ENCODE measurements around the gene STK38L. TPM values are rescaled to one million over a fixed set of nuclear protein-coding genes. Genes with fewer than 3 reads are reported as not detected.

The STK38L gene
- total RNA-seq, 4 donors from 2014 or later: 64.6 to 102 (median 82.4) TPM

GRCh38 chr12:27246774-27247173, 2.7 kb downstream of the STK38L start:
- Histone ChIP-seq H3K4me3 (peak overlapping the region; percentile 78 to 91 (median 80)), H3K9me3 (no peaks in the 10 kb centered on the region), H3K36me3 (no peaks in the 10 kb centered on the region), H3K4me1 (peaks cover 31 to 68% (median 62%) of the 10 kb centered on the region in 4 donors), H3K27me3 (no peaks in the 10 kb centered on the region), H3K27ac (replicated peaks in 1 of 4) (peak overlapping the region; percentile 88 to 94 (median 94))
- intact Hi-C loops (cut with DNase I): loop anchor here (5.0 to 10.0 kb wide), 2 partner anchors 102 to 229 kb away; no protein-coding TSS in a partner anchor
- TF ChIP-seq CTCF (IDR thresholded peaks at IDR 0.05) (no peak), POLR2AphosphoS5 (IDR thresholded peaks at IDR 0.05) (peak; percentile 13 to 68), POLR2A (IDR thresholded peaks at IDR 0.05; ENCODE audit: low read depth) (no peak), EP300 (IDR thresholded peaks at IDR 0.05) (no peak)
- DNase-seq (ENCODE audit: extremely low spot score): no peak
- WGBS: 37% methylated on average over 5 of the region's 5 CpGs

GRCh38 chr12:27252934-27253333, 8.8 kb downstream of the STK38L start:
- Histone ChIP-seq H3K36me3 (no peaks in the 10 kb centered on the region), H3K4me3 (no peak overlapping the region), H3K27me3 (no peaks in the 10 kb centered on the region), H3K4me1 (peaks cover 61 to 100% (median 90%) of the 10 kb centered on the region in 4 donors), H3K9me3 (no peaks in the 10 kb centered on the region), H3K27ac (replicated peaks in 1 of 4) (peak overlapping the region; percentile 54 to 94 (median 60))
- WGBS: 73% methylated on average over 2 of the region's 2 CpGs
- DNase-seq (ENCODE audit: extremely low spot score): no peak
- TF ChIP-seq POLR2AphosphoS5 (IDR thresholded peaks at IDR 0.05): no peak
- TF ChIP-seq CTCF (IDR thresholded peaks at IDR 0.05): no peak
- no peak for TF ChIP-seq POLR2A (IDR thresholded peaks at IDR 0.05; ENCODE audit: low read depth)
- no peak for TF ChIP-seq EP300 (IDR thresholded peaks at IDR 0.05)
- intact Hi-C loops (cut with DNase I): no loop called here

- DNase-seq (ENCODE audit: extremely low spot score): no peak
- Histone ChIP-seq H3K36me3 (no peaks in the 10 kb centered on the region), H3K4me1 (peaks cover 62 to 100% (median 90%) of the 10 kb centered on the region in 4 donors), H3K9me3 (no peaks in the 10 kb centered on the region), H3K4me3 (no peak overlapping the region), H3K27ac (replicated peaks in 1 of 4) (peak overlapping the region; percentile 43 to 94 (median 58)), H3K27me3 (no peaks in the 10 kb centered on the region)
- 84% methylated on average over 2 of the region's 2 CpGs for WGBS
- intact Hi-C loops (cut with DNase I): no loop called here
- TF ChIP-seq EP300 (IDR thresholded peaks at IDR 0.05): no peak
- no peak for TF ChIP-seq CTCF (IDR thresholded peaks at IDR 0.05)
- no peak for TF ChIP-seq POLR2AphosphoS5 (IDR thresholded peaks at IDR 0.05)
- no peak for TF ChIP-seq POLR2A (IDR thresholded peaks at IDR 0.05; ENCODE audit: low read depth)
Measured at GRCh38 chr12:27253347-27253746, 9.3 kb downstream of the STK38L start.

GRCh38 chr12:27255806-27256205, 11.7 kb downstream of the STK38L start:
- 88% methylated on average over 3 of the region's 3 CpGs for WGBS
- H3K9me3 ChIP-seq: no peaks in the 10 kb centered on the region
- intact Hi-C loops (cut with DNase I): no loop called here
- peak overlapping the region; percentile 28 to 79 (median 35) for H3K27ac ChIP-seq (replicated peaks in 1 of 4)
- no peak for TF ChIP-seq POLR2A (IDR thresholded peaks at IDR 0.05; ENCODE audit: low read depth)
- no peak for TF ChIP-seq EP300 (IDR thresholded peaks at IDR 0.05)
- TF ChIP-seq CTCF (IDR thresholded peaks at IDR 0.05): no peak
- no peak for TF ChIP-seq POLR2AphosphoS5 (IDR thresholded peaks at IDR 0.05)
- H3K27me3 ChIP-seq: no peaks in the 10 kb centered on the region
- no peak overlapping the region for H3K4me3 ChIP-seq
- no peak for DNase-seq (ENCODE audit: extremely low spot score)
- H3K4me1 ChIP-seq: peaks cover 63 to 100% (median 91%) of the 10 kb centered on the region in 4 donors
- no peaks in the 10 kb centered on the region for H3K36me3 ChIP-seq

Measured in esophagus muscularis mucosa (tissue), 4 donors.